GM13976 (cell line): Measurements from ENCODE around the gene UGT1A4.

ENCODE experiments used
- DNase-seq: peaks from one replicate; pipeline ENCODE4 v3.0.0; 2012; ENCODE audit warnings: low spot score
- CTCF ChIP-seq: IDR thresholded peaks from 2 replicates; pipeline ENCODE4 v1.5.1; 2012; ENCODE audit warnings: borderline replicate concordance, mild to moderate bottlenecking; ENCODE audit not compliant: insufficient read depth; ENCODE audit errors: extremely low read depth, missing control alignments, control extremely low read depth
- in situ Hi-C: fragments of 300-500 bp; cut with MboI; formaldehyde crosslinking; loops from one replicate; pipeline ENCODE4 v1.12.0; 2022; ENCODE audit warnings: low sequenced_read_pairs, mixed read lengths, inconsistent platforms; ENCODE audit not compliant: unreplicated experiment

The UGT1A4 gene

GRCh38 chr2:233779722-233780121 lies 61.2 kb downstream of the UGT1A4 start:
- no peak for DNase-seq
- no peak for TF ChIP-seq CTCF
- in situ Hi-C loops, result no loop called here

GRCh38 chr2:233780771-233781170 lies 62.2 kb downstream of the UGT1A4 start:
- no peak for TF ChIP-seq CTCF
- DNase-seq, result no peak
- in situ Hi-C loops, result no loop called here

GRCh38 chr2:233789554-233789953 lies 71.0 kb downstream of the UGT1A4 start:
- no peak for DNase-seq
- in situ Hi-C loops, result no loop called here
- no peak for TF ChIP-seq CTCF

- TF ChIP-seq CTCF, result no peak
- in situ Hi-C loops, result no loop called here
- no peak for DNase-seq
Measured at GRCh38 chr2:233791151-233791882, 72.8 kb downstream of the UGT1A4 start.

GRCh38 chr2:233791883-233792329 lies 73.4 kb downstream of the UGT1A4 start:
- in situ Hi-C loops, result no loop called here
- no peak for DNase-seq
- no peak for TF ChIP-seq CTCF

GRCh38 chr2:233792720-233793119 lies 74.2 kb downstream of the UGT1A4 start:
- TF ChIP-seq CTCF, result no peak
- DNase-seq, result no peak
- in situ Hi-C loops, result no loop called here
